Activated CD8-positive, alpha-beta memory T cell treated with anti-CD3 and anti-CD28 coated beads, Interleukin-2, amount 10 ng/mL, durations not matched to agents 7 days and 5 days (primary cell): ENCODE measurements around the gene HNRNPM. TPM values are rescaled to one million over a fixed set of nuclear protein-coding genes. Genes with fewer than 3 reads are reported as not detected.

Experiments used
- ATAC-seq: fragments of 150-1000 bp; cut with Tn5 transposase; one replicate; pipeline ENCODE4 v1.10.0; 2021; ENCODE audit warnings: moderate library complexity
- CTCF ChIA-PET: fragments of 350-600 bp; sonication (Branson Sonifier 250); formaldehyde crosslinking; loops from one replicate; lab custom pipeline; 2021; ENCODE audit warnings: antibody characterized with exemption; lab: Charles Lee
- DNase-seq: peaks from one replicate; pipeline ENCODE4 v3.0.0-alpha.2; 2020
- H3K27ac Mint-ChIP-seq: one replicate; pipeline ENCODE4 v1.8.0; 2021; ENCODE audit warnings: mild to moderate bottlenecking, mixed read lengths
- H3K27me3 Mint-ChIP-seq: one replicate; pipeline ENCODE4 v1.8.0; 2021; ENCODE audit warnings: mixed read lengths
- H3K36me3 Mint-ChIP-seq: one replicate; pipeline ENCODE4 v1.8.0; 2021; ENCODE audit warnings: mild to moderate bottlenecking, mixed read lengths
- H3K4me1 Mint-ChIP-seq: one replicate; pipeline ENCODE4 v1.8.0; 2021; ENCODE audit warnings: mixed read lengths
- H3K4me3 Mint-ChIP-seq: one replicate; pipeline ENCODE4 v1.8.0; 2021; ENCODE audit warnings: mild to moderate bottlenecking, moderate library complexity, mixed read lengths
- H3K9me3 Mint-ChIP-seq: one replicate; pipeline ENCODE4 v1.8.0; 2022; ENCODE audit warnings: low read depth, mixed read lengths
- total RNA-seq, 2 experiments: library from RNA; stranded (reverse); gene quantifications; one replicate each; pipeline ENCODE4 v1.2.3, GENCODE V29; 2021

The HNRNPM gene
- total RNA-seq, 2 experiments from 2014 or later: 226 to 309 TPM

GRCh38 chr19:8468761-8469373 lies 24.1 kb downstream of the HNRNPM start:
- CTCF ChIA-PET: no interaction called here
- Mint-ChIP-seq H3K4me1 (peaks cover 50% of the 10 kb centered on the region), H3K27ac (no peak overlapping the region), H3K4me3 (no peak overlapping the region), H3K27me3 (no peaks in the 10 kb centered on the region), H3K9me3 (no peaks in the 10 kb centered on the region), H3K36me3 (peaks cover 77% of the 10 kb centered on the region)
- ATAC-seq (no peak), DNase-seq (no peak)

- Mint-ChIP-seq H3K4me3 (no peak overlapping the region), H3K4me1 (peaks cover 55% of the 10 kb centered on the region), H3K36me3 (peaks cover 78% of the 10 kb centered on the region), H3K27ac (no peak overlapping the region), H3K27me3 (no peaks in the 10 kb centered on the region), H3K9me3 (no peaks in the 10 kb centered on the region)
- ATAC-seq (peak; percentile 27), DNase-seq (no peak)
- CTCF ChIA-PET: interaction anchor here (0.6 kb wide), 1 partner anchor 116 kb away, joined by 3 read pairs; no protein-coding TSS in a partner anchor
These were observed 25.0 kb downstream of the HNRNPM start for GRCh38 chr19:8469613-8470368.

GRCh38 chr19:8473648-8474476 lies 29.1 kb downstream of the HNRNPM start:
- H3K9me3 Mint-ChIP-seq: no peaks in the 10 kb centered on the region
- H3K27ac Mint-ChIP-seq: peak overlapping the region; percentile 79
- H3K4me3 Mint-ChIP-seq: peak overlapping the region; percentile 17
- peaks cover 69% of the 10 kb centered on the region for H3K4me1 Mint-ChIP-seq
- DNase-seq (no peak), ATAC-seq (no peak)
- H3K27me3 Mint-ChIP-seq: no peaks in the 10 kb centered on the region
- CTCF ChIA-PET: interaction anchor here (0.7 to 1.1 kb wide), 5 partner anchors 11 to 106 kb away, joined by 3 to 5 read pairs (median 4); partner anchors contain the start of gene MARCHF2
- peaks cover 74% of the 10 kb centered on the region for H3K36me3 Mint-ChIP-seq

- H3K4me1 Mint-ChIP-seq: peaks cover 66% of the 10 kb centered on the region
- peak overlapping the region; percentile 61 for H3K27ac Mint-ChIP-seq
- peaks cover 66% of the 10 kb centered on the region for H3K36me3 Mint-ChIP-seq
- no peaks in the 10 kb centered on the region for H3K27me3 Mint-ChIP-seq
- no peak for DNase-seq
- no peak overlapping the region for H3K4me3 Mint-ChIP-seq
- CTCF ChIA-PET: interaction anchor here (0.7 to 1.2 kb wide), 2 partner anchors 13 kb away, joined by 4 read pairs; no protein-coding TSS in a partner anchor
- no peak for ATAC-seq
- no peaks in the 10 kb centered on the region for H3K9me3 Mint-ChIP-seq
These were observed 30.2 kb downstream of the HNRNPM start for GRCh38 chr19:8475005-8475404.

- peaks cover 70% of the 10 kb centered on the region for H3K4me1 Mint-ChIP-seq
- DNase-seq (no peak), ATAC-seq (no peak)
- H3K4me3 Mint-ChIP-seq: no peak overlapping the region
- H3K9me3 Mint-ChIP-seq: no peaks in the 10 kb centered on the region
- peak overlapping the region; percentile 49 for H3K27ac Mint-ChIP-seq
- CTCF ChIA-PET: interaction anchor here (1.2 kb wide), 1 partner anchor 14 kb away, joined by 4 read pairs; no protein-coding TSS in a partner anchor
- H3K27me3 Mint-ChIP-seq: no peaks in the 10 kb centered on the region
- H3K36me3 Mint-ChIP-seq: peaks cover 64% of the 10 kb centered on the region
These were observed 31.7 kb downstream of the HNRNPM start for GRCh38 chr19:8476524-8476923.

- peaks cover 68% of the 10 kb centered on the region for H3K36me3 Mint-ChIP-seq
- peak overlapping the region; percentile 54 for H3K27ac Mint-ChIP-seq
- no peak for DNase-seq
- ATAC-seq: no peak
- no peaks in the 10 kb centered on the region for H3K27me3 Mint-ChIP-seq
- CTCF ChIA-PET: interaction anchor here (2.2 to 3.4 kb wide), 2 partner anchors 9 to 100 kb away, joined by 7 to 16 read pairs; partner anchors contain the start of gene MYO1F
- peaks cover 65% of the 10 kb centered on the region for H3K4me1 Mint-ChIP-seq
- no peak overlapping the region for H3K4me3 Mint-ChIP-seq
- H3K9me3 Mint-ChIP-seq: no peaks in the 10 kb centered on the region
These were observed 33.1 kb downstream of the HNRNPM start for GRCh38 chr19:8477889-8478288.

- CTCF ChIA-PET: interaction anchor here (0.9 to 3.4 kb wide), 4 partner anchors 8 to 125 kb away, joined by 3 to 16 read pairs (median 5); partner anchors contain the start of gene MYO1F
- DNase-seq (no peak), ATAC-seq (no peak)
- Mint-ChIP-seq H3K36me3 (peaks cover 68% of the 10 kb centered on the region), H3K27me3 (no peaks in the 10 kb centered on the region), H3K4me3 (no peak overlapping the region), H3K27ac (peak overlapping the region; percentile 54), H3K4me1 (peaks cover 59% of the 10 kb centered on the region), H3K9me3 (no peaks in the 10 kb centered on the region)
These were observed 33.8 kb downstream of the HNRNPM start for GRCh38 chr19:8478598-8478997.

GRCh38 chr19:8481201-8481600 lies 36.4 kb downstream of the HNRNPM start:
- Mint-ChIP-seq H3K27ac (peak overlapping the region; percentile 70), H3K36me3 (peaks cover 55% of the 10 kb centered on the region), H3K4me3 (no peak overlapping the region), H3K27me3 (no peaks in the 10 kb centered on the region), H3K4me1 (peaks cover 57% of the 10 kb centered on the region), H3K9me3 (no peaks in the 10 kb centered on the region)
- CTCF ChIA-PET: interaction anchor here (1.0 kb wide), 1 partner anchor 106 kb away, joined by 3 read pairs; no protein-coding TSS in a partner anchor
- DNase-seq: no peak
- no peak for ATAC-seq

- H3K4me3 Mint-ChIP-seq: no peak overlapping the region
- ATAC-seq (no peak), DNase-seq (no peak)
- no peaks in the 10 kb centered on the region for H3K9me3 Mint-ChIP-seq
- H3K36me3 Mint-ChIP-seq: peaks cover 55% of the 10 kb centered on the region
- no peaks in the 10 kb centered on the region for H3K27me3 Mint-ChIP-seq
- CTCF ChIA-PET: interaction anchor here (0.6 to 1.6 kb wide), 5 partner anchors 13 to 105 kb away, joined by 3 to 6 read pairs (median 3); no protein-coding TSS in a partner anchor
- peaks cover 58% of the 10 kb centered on the region for H3K4me1 Mint-ChIP-seq
- H3K27ac Mint-ChIP-seq: peak overlapping the region; percentile 70
These were observed 36.8 kb downstream of the HNRNPM start for GRCh38 chr19:8481616-8482015.

GRCh38 chr19:8482696-8483095 lies 37.9 kb downstream of the HNRNPM start:
- DNase-seq (no peak), ATAC-seq (no peak)
- Mint-ChIP-seq H3K27ac (no peak overlapping the region), H3K9me3 (no peaks in the 10 kb centered on the region), H3K27me3 (no peaks in the 10 kb centered on the region), H3K36me3 (peaks cover 58% of the 10 kb centered on the region), H3K4me1 (peaks cover 59% of the 10 kb centered on the region), H3K4me3 (no peak overlapping the region)
- CTCF ChIA-PET: interaction anchor here (0.7 to 1.6 kb wide), 3 partner anchors 11 to 98 kb away, joined by 3 to 6 read pairs (median 3); no protein-coding TSS in a partner anchor

GRCh38 chr19:8483165-8483564 lies 38.4 kb downstream of the HNRNPM start:
- peaks cover 59% of the 10 kb centered on the region for H3K4me1 Mint-ChIP-seq
- no peaks in the 10 kb centered on the region for H3K27me3 Mint-ChIP-seq
- ATAC-seq (no peak), DNase-seq (no peak)
- no peak overlapping the region for H3K4me3 Mint-ChIP-seq
- CTCF ChIA-PET: interaction anchor here (1.6 kb wide), 1 partner anchor 98 kb away, joined by 6 read pairs; no protein-coding TSS in a partner anchor
- no peak overlapping the region for H3K27ac Mint-ChIP-seq
- no peaks in the 10 kb centered on the region for H3K9me3 Mint-ChIP-seq
- peaks cover 58% of the 10 kb centered on the region for H3K36me3 Mint-ChIP-seq

- Mint-ChIP-seq H3K36me3 (peaks cover 59% of the 10 kb centered on the region), H3K27me3 (no peaks in the 10 kb centered on the region), H3K27ac (peak overlapping the region; percentile 5), H3K9me3 (no peaks in the 10 kb centered on the region), H3K4me1 (peaks cover 55% of the 10 kb centered on the region), H3K4me3 (no peak overlapping the region)
- no peak for DNase-seq
- CTCF ChIA-PET: interaction anchor here (1.0 kb wide), 1 partner anchor 14 kb away, joined by 3 read pairs; no protein-coding TSS in a partner anchor
- no peak for ATAC-seq
These were observed 39.6 kb downstream of the HNRNPM start for GRCh38 chr19:8484331-8484894.
